CD4-positive, alpha-beta T cell treated with Interferon alpha-2 for 1 hour (primary cell): ENCODE results near the gene PDZD8.

Source experiments
- DNase-seq, 2 donors: peaks; one replicate each; pipeline ENCODE4 v3.0.0-alpha.2; 2020 to 2022

The PDZD8 gene

GRCh38 chr10:117277675-117278074, 97.6 kb downstream of the PDZD8 start:
- DNase-seq = no peak

DNA sequence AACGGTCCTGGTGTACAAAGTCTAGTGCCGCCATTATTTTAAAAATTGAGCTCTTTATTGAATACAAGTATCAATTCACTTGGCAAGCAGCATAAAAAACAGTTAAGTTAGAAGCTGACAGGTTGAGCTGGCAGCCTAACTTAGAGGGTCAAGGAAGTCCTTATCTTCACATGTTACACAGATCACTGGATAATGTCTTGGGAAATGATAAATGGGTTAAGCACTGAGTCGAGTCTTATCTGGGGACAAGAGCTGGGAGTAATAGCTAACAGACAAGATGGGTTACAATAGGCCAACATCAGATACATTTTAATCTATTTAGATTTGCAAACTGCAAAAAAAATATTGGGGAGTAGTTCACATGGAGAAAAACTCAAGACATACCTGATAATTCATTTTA, 100.1 kb downstream of the PDZD8 start:
- no peak for DNase-seq

- no peak for DNase-seq
Observed at GRCh38 chr10:117274509-117274908, 100.7 kb downstream of the PDZD8 start.

GRCh38 chr10:117273980-117274379, 101.3 kb downstream of the PDZD8 start:
- no peak for DNase-seq

DNA sequence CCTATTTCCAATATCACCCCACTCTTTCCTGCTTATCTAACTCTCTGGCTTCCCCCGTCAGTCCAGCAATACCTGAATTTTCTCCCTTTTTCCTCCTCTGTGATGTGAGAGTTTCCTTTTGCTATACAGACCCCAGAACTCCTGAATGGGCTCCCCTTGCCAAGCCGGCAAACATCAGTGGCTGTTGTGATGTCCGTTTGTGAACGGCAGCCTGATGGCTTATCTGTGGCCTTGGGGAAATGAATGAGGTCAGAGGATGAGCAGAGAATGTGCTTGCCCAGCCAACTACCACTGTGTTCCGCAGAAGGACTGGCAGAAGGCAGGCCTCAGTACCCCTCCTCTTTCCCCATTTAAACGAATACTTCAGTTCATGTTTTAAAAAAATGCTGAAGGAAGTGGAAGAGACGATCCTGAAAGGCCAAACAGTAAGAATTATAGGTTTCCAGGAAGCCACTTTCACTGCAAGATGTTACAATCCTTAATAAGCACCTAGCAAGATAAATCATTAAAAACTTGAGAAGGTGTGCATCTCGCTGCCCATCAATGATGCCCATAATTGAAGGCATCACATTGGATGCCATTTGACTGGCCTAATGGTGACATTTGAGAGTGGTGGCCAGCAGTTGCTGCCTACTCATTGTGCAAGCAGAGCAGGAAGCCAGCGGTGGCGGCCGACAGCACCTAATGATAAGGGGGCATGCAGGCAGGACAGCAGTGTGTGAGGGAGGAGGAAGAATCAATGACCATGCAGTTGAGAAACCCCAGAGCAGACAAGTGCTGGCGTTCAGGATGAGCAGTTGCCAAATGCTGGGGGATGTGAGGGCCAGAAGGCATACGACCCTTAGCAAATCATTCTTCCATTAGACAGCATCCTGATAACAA, 102.8 kb downstream of the PDZD8 start:
- no peak for DNase-seq

GRCh38 chr10:117271427-117271826, 103.8 kb downstream of the PDZD8 start:
- no peak for DNase-seq

GRCh38 chr10:117268907-117269306, 106.3 kb downstream of the PDZD8 start:
- DNase-seq = no peak

- no peak for DNase-seq
Observed at GRCh38 chr10:117268258-117268657, 107.0 kb downstream of the PDZD8 start.

- DNase-seq = no peak
Observed at GRCh38 chr10:117266812-117267211, 108.4 kb downstream of the PDZD8 start.

GRCh38 chr10:117266400-117266799, 108.8 kb downstream of the PDZD8 start:
- no peak for DNase-seq

GRCh38 chr10:117264782-117265181, 110.5 kb downstream of the PDZD8 start:
- no peak for DNase-seq

DNA sequence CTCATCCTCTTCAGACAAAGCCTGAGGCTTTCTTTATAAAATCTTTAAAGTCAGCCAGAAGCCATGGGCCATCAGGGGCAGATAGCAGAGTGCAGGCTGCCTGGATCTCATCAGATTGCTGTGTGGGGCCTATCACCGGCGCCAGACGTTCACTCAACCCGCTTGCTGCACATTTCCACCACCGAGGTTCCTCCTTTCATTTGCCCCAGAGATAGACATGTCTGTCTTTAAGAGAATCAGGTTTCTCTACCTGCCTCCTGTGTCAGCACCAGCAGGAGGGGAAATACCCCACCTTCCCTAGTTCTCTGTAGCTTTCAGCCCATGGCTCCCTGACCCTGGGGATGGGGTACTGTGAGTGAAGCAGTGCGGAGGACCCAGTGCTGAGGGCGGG, 112.3 kb downstream of the PDZD8 start:
- no peak for DNase-seq

- no peak for DNase-seq
Observed at GRCh38 chr10:117262291-117262902, 112.8 kb downstream of the PDZD8 start.

- DNase-seq = no peak
Observed at GRCh38 chr10:117261501-117261900, 113.7 kb downstream of the PDZD8 start.

DNA sequence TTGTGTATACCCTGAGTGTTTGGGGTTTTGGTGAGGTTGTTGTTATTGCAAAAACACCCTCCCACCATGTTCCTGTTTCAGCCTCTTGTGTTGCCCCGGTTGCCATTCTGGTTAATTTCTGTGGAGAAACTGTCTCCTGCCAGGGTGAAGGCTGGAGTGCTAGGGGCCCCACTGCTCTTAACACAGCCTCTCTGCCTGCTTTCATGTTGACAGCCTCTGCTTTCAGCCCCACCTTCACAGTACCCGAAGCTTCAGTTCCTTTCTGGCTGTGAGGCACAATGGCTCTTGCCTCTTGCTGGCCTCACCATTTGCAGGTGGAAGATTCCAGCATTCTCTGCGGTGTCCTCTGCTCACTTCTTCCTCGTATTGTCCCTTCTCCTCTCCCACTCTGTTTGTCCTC, 115.2 kb downstream of the PDZD8 start:
- no peak for DNase-seq

GRCh38 chr10:117259279-117259678, 116.0 kb downstream of the PDZD8 start:
- DNase-seq = no peak

GRCh38 chr10:117257721-117258120, 117.5 kb downstream of the PDZD8 start:
- DNase-seq = no peak

- no peak for DNase-seq
Observed at GRCh38 chr10:117256910-117257309, 118.3 kb downstream of the PDZD8 start.

- no peak for DNase-seq
Observed at GRCh38 chr10:117255835-117256460, 119.3 kb downstream of the PDZD8 start.

- DNase-seq = no peak
Observed at GRCh38 chr10:117254774-117255735, 120.2 kb downstream of the PDZD8 start.

DNA sequence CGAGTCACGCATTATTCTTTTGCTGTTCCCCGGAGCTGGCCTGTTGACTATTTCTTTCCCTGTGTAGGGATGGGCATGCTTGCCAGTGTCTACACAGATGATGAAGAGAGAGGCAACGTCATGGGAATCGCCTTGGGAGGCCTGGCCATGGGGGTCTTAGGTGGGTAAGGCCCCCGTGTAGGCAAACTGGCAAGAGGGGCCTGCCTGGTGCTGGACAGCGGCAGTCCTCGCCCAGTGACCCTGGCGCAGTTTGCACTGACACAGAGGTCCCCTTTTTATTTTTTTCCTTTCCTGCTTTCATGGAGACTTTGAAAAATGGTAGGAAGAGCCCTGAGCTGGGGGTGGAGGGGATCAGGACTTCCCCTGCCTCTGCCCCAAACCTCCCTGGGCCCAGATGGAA, 120.9 kb downstream of the PDZD8 start:
- DNase-seq = no peak

- no peak for DNase-seq
Observed at GRCh38 chr10:117253908-117254307, 121.3 kb downstream of the PDZD8 start.

DNA sequence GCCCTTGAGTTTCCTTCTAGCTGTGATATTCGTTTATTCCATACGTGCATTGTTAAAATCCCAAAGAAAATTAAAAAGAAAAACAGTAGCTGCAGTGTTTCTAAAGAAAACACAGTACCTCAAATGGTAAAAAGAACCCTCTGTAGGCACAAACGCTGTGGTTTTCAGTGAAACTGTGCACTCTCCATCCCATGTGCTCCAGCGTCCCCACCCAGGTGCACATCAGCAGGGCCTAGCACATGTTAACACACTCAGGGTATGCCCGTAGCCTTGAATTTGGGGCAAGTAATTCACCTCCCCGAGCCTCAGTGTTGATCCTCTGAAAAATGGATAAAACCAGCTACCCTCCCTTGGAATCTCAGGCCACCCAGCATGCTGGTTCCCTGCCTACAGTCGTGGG, 124.8 kb downstream of the PDZD8 start:
- no peak for DNase-seq
